HL-60/S4 treated with retinoic acid at 250 ng/mL for 4 days and 3 days (cell line): Measurements from ENCODE around the gene MCF2L2.

Experiments used
- in situ Hi-C: fragments of 300-500 bp; cut with MboI; formaldehyde crosslinking; loops from 2 replicates; pipeline ENCODE4 v1.7.0; 2022; ENCODE audit warnings: low sequenced_read_pairs

MCF2L2 gene

GRCh38 chr3:183401678-183402077, 26.7 kb downstream of the MCF2L2 start:
- in situ Hi-C loops, result loop anchor here (25.0 kb wide), 1 partner anchor 489 kb away; no protein-coding TSS in a partner anchor

- in situ Hi-C loops, result loop anchor here (25.0 kb wide), 1 partner anchor 488 kb away; no protein-coding TSS in a partner anchor
Observed at GRCh38 chr3:183400352-183400751, 28.1 kb downstream of the MCF2L2 start.

- in situ Hi-C loops, result loop anchor here (25.0 kb wide), 1 partner anchor 685 kb away; no protein-coding TSS in a partner anchor
Observed at GRCh38 chr3:183396662-183397391, 31.6 kb downstream of the MCF2L2 start.

GRCh38 chr3:183394150-183394549, 34.3 kb downstream of the MCF2L2 start:
- in situ Hi-C loops, result loop anchor here (25.0 kb wide), 1 partner anchor 682 kb away; no protein-coding TSS in a partner anchor

- in situ Hi-C loops, result loop anchor here (25.0 kb wide), 1 partner anchor 681 kb away; no protein-coding TSS in a partner anchor
Observed at GRCh38 chr3:183393625-183394024, 34.8 kb downstream of the MCF2L2 start.

GRCh38 chr3:183392186-183393034, 36.0 kb downstream of the MCF2L2 start:
- in situ Hi-C loops, result loop anchor here (25.0 kb wide), 1 partner anchor 680 kb away; no protein-coding TSS in a partner anchor

GRCh38 chr3:183391460-183391859, 37.0 kb downstream of the MCF2L2 start:
- in situ Hi-C loops, result loop anchor here (25.0 kb wide), 1 partner anchor 679 kb away; no protein-coding TSS in a partner anchor

GRCh38 chr3:183390844-183391243, 37.6 kb downstream of the MCF2L2 start:
- in situ Hi-C loops, result loop anchor here (25.0 kb wide), 1 partner anchor 679 kb away; no protein-coding TSS in a partner anchor

GRCh38 chr3:183388213-183388895, 40.1 kb downstream of the MCF2L2 start:
- in situ Hi-C loops, result loop anchor here (5.0 to 25.0 kb wide), 3 partner anchors 206 to 676 kb away; no protein-coding TSS in a partner anchor

GRCh38 chr3:183387797-183388196, 40.6 kb downstream of the MCF2L2 start:
- in situ Hi-C loops, result loop anchor here (5.0 to 25.0 kb wide), 3 partner anchors 205 to 675 kb away; no protein-coding TSS in a partner anchor

- in situ Hi-C loops, result loop anchor here (5.0 to 25.0 kb wide), 3 partner anchors 204 to 674 kb away; no protein-coding TSS in a partner anchor
Observed at GRCh38 chr3:183386651-183387050, 41.8 kb downstream of the MCF2L2 start.

- in situ Hi-C loops, result loop anchor here (5.0 to 25.0 kb wide), 3 partner anchors 204 to 674 kb away; no protein-coding TSS in a partner anchor
Observed at GRCh38 chr3:183385698-183386613, 42.5 kb downstream of the MCF2L2 start.

- in situ Hi-C loops, result loop anchor here (10.0 to 25.0 kb wide), 2 partner anchors 257 to 669 kb away; no protein-coding TSS in a partner anchor
Observed at GRCh38 chr3:183381673-183382072, 46.7 kb downstream of the MCF2L2 start.

- in situ Hi-C loops, result loop anchor here (10.0 to 25.0 kb wide), 2 partner anchors 256 to 669 kb away; no protein-coding TSS in a partner anchor
Observed at GRCh38 chr3:183381179-183381578, 47.2 kb downstream of the MCF2L2 start.

- in situ Hi-C loops, result loop anchor here (25.0 kb wide), 1 partner anchor 667 kb away; no protein-coding TSS in a partner anchor
Observed at GRCh38 chr3:183378951-183379350, 49.5 kb downstream of the MCF2L2 start.

- in situ Hi-C loops, result loop anchor here (25.0 kb wide), 1 partner anchor 666 kb away; no protein-coding TSS in a partner anchor
Observed at GRCh38 chr3:183378545-183378944, 49.9 kb downstream of the MCF2L2 start.

- in situ Hi-C loops, result loop anchor here (25.0 kb wide), 1 partner anchor 666 kb away; no protein-coding TSS in a partner anchor
Observed at GRCh38 chr3:183378008-183378407, 50.4 kb downstream of the MCF2L2 start.

GRCh38 chr3:183377307-183377959, 51.0 kb downstream of the MCF2L2 start:
- in situ Hi-C loops, result loop anchor here (25.0 kb wide), 1 partner anchor 665 kb away; no protein-coding TSS in a partner anchor
